HL-60 (cell line): ENCODE results near the gene SLC34A1.

ENCODE experiments used
- CTCF ChIP-seq: IDR thresholded peaks from one replicate; pipeline ENCODE4 v1.5.1; 2011; ENCODE audit warnings: low read length, control low read depth, inconsistent platforms; ENCODE audit not compliant: insufficient read depth
- GABPA ChIP-seq: IDR thresholded peaks from 2 replicates; pipeline ENCODE4 v1.6.1; 2012; ENCODE audit warnings: low read depth
- POLR2AphosphoS5 ChIP-seq: IDR thresholded peaks from 2 replicates; pipeline ENCODE4 v1.6.1; 2012; ENCODE audit warnings: low read depth
- SPI1 ChIP-seq: IDR thresholded peaks from 2 replicates; pipeline ENCODE4 v1.6.1; 2012; ENCODE audit warnings: low read depth, mild to moderate bottlenecking, borderline replicate concordance
- TF ChIP-seq, protein P1 (sequence below): IDR thresholded peaks from 2 replicates; pipeline ENCODE4 v1.6.1; 2012; ENCODE audit warnings: low read depth; ENCODE audit not compliant: insufficient replicate concordance

DNA sequence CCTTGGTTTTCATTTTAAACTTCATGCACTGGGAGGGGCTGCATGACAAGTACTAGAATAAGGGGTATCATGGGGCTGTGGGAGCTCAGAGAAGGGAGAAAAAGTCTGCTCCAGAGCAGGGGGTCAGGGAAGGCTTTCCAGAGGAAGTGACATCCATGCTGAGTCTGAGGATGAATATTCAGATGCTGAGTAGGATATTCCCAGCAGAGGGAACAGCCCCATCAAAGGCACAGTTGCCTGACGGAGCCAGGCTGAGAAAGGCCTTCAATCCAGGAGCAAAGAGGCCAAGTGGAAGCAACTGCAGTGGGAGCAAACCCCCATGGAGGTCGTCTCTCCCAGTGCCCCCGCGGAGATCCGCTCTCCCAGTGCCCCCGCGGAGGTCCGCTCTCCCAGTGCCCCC lies 11.8 kb downstream of the SLC34A1 start:
- TF ChIP-seq, protein P1, sequence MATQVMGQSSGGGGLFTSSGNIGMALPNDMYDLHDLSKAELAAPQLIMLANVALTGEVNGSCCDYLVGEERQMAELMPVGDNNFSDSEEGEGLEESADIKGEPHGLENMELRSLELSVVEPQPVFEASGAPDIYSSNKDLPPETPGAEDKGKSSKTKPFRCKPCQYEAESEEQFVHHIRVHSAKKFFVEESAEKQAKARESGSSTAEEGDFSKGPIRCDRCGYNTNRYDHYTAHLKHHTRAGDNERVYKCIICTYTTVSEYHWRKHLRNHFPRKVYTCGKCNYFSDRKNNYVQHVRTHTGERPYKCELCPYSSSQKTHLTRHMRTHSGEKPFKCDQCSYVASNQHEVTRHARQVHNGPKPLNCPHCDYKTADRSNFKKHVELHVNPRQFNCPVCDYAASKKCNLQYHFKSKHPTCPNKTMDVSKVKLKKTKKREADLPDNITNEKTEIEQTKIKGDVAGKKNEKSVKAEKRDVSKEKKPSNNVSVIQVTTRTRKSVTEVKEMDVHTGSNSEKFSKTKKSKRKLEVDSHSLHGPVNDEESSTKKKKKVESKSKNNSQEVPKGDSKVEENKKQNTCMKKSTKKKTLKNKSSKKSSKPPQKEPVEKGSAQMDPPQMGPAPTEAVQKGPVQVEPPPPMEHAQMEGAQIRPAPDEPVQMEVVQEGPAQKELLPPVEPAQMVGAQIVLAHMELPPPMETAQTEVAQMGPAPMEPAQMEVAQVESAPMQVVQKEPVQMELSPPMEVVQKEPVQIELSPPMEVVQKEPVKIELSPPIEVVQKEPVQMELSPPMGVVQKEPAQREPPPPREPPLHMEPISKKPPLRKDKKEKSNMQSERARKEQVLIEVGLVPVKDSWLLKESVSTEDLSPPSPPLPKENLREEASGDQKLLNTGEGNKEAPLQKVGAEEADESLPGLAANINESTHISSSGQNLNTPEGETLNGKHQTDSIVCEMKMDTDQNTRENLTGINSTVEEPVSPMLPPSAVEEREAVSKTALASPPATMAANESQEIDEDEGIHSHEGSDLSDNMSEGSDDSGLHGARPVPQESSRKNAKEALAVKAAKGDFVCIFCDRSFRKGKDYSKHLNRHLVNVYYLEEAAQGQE: no peak
- no peak for TF ChIP-seq CTCF
- no peak for TF ChIP-seq POLR2AphosphoS5
- TF ChIP-seq GABPA: no peak
- TF ChIP-seq SPI1: no peak
